HUES6 (cell line): Measurements from ENCODE around the gene GRID1.

Experiments used
- H3K27ac ChIP-seq: 2 replicates; pipeline ENCODE4 v1.7.0; 2013; ENCODE audit warnings: low read depth, mild to moderate bottlenecking, low read length, inconsistent platforms
- H3K27me3 ChIP-seq: 2 replicates; pipeline ENCODE4 v1.6.1; 2013; ENCODE audit warnings: low read length; ENCODE audit not compliant: control insufficient read depth, insufficient read depth
- H3K36me3 ChIP-seq: 2 replicates; pipeline ENCODE4 v1.6.1; 2013; ENCODE audit warnings: low read length; ENCODE audit not compliant: control insufficient read depth, insufficient read depth
- H3K4me1 ChIP-seq: 2 replicates; pipeline ENCODE4 v1.6.1; 2013; ENCODE audit warnings: low read length; ENCODE audit not compliant: control insufficient read depth, insufficient read depth
- H3K4me3 ChIP-seq: 2 replicates; pipeline ENCODE4 v1.5.1; 2013; ENCODE audit warnings: low read depth, low read length
- H3K9ac ChIP-seq: one replicate; pipeline ENCODE4 v1.6.1; 2013; ENCODE audit warnings: mild to moderate bottlenecking, low read length
- H3K9me3 ChIP-seq: 2 replicates; pipeline ENCODE4 v1.6.1; 2013; ENCODE audit warnings: low read depth, low read length; ENCODE audit not compliant: control insufficient read depth, insufficient read depth

GRID1 gene

DNA sequence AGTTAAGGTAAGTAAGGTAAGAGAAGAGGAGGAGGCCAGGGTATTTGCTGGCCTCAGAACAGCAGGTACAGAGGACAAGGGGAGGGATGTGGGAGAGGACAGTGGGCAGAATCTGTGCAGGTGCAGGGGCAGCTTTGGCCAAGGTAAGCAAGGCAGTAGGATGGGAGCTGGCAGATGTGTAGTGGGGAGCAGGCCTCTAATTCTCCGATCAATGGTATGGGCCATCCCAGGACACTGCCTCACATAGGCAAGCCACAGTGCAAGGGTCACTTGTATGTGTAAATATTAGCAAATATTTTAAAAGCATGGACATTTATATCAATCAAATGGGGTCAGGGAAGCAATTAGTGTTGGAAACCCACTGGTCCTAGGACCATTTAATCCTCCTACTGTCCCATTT lies 373.5 kb downstream of the GRID1 start:
- Histone ChIP-seq H3K36me3 (no peaks in the 10 kb centered on the region), H3K4me3 (no peak overlapping the region)

DNA sequence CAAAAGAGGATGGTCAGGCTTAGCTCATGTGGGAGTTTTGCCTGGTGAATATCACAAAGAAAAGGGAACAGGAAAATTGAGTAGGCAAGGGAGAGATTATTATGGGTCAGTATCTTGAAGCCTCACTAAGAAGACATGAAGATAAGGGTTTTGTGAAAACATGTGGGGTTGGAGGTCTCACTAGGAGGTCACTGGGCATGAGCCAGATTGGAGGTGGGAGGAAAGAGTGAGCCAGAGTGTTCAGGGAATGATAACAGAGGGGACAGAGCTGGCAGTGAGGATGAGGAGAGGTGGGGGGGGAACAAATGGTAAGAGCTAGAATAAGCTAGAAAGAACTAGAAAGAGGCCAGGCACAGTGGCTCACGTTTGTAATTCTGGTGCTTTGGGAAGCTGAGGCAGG lies 374.3 kb downstream of the GRID1 start:
- H3K9me3 ChIP-seq = no peaks in the 10 kb centered on the region

More for the DNA sequence above, 373.5 kb downstream of the GRID1 start:
- Histone ChIP-seq H3K9me3 (no peaks in the 10 kb centered on the region), H3K9ac (no peak overlapping the region), H3K27me3 (0 out of 2 replicates have a peak, but pooled peaks cover 2% of the 10 kb centered on the region), H3K27ac (no peak overlapping the region), H3K4me1 (no peaks in the 10 kb centered on the region)

DNA sequence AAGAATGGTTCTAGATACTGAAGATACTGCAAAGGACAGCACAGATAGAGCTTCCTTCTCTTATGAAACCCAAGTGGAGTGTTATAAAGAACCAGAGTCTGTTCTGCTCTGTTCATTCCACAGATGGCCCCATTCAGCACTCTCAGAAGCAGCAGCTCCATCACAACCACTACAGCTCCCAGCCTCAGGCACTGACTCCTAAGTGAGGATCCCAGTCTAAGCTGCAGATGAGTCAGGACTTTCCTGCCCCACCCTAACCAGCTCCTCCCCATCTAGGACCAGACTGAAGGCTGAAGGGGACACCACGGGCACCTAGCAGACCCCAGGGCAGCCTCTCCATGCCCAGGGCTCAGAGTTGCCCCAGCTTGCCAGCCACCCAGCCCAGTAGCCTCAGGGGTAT lies 379.8 kb downstream of the GRID1 start:
- H3K4me3 ChIP-seq = no peak overlapping the region

More for the DNA sequence above, 374.3 kb downstream of the GRID1 start:
- Histone ChIP-seq H3K4me1 (no peaks in the 10 kb centered on the region), H3K27ac (no peak overlapping the region), H3K4me3 (no peak overlapping the region), H3K36me3 (no peaks in the 10 kb centered on the region), H3K9ac (no peak overlapping the region), H3K27me3 (0 out of 2 replicates have a peak, but pooled peaks cover 2% of the 10 kb centered on the region)

GRCh38 chr10:85983051-85983450 lies 383.5 kb downstream of the GRID1 start:
- Histone ChIP-seq H3K4me1 (no peaks in the 10 kb centered on the region), H3K36me3 (no peaks in the 10 kb centered on the region), H3K4me3 (no peak overlapping the region), H3K9me3 (no peaks in the 10 kb centered on the region), H3K27me3 (no peaks in the 10 kb centered on the region), H3K9ac (no peak overlapping the region), H3K27ac (no peak overlapping the region)

More for the DNA sequence above, 379.8 kb downstream of the GRID1 start:
- 0 out of 2 replicates have a peak, but pooled peaks cover 2% of the 10 kb centered on the region for H3K27me3 ChIP-seq
- no peaks in the 10 kb centered on the region for H3K9me3 ChIP-seq
- H3K27ac ChIP-seq = no peak overlapping the region
- no peaks in the 10 kb centered on the region for H3K4me1 ChIP-seq
- H3K36me3 ChIP-seq = no peaks in the 10 kb centered on the region
- no peak overlapping the region for H3K9ac ChIP-seq

DNA sequence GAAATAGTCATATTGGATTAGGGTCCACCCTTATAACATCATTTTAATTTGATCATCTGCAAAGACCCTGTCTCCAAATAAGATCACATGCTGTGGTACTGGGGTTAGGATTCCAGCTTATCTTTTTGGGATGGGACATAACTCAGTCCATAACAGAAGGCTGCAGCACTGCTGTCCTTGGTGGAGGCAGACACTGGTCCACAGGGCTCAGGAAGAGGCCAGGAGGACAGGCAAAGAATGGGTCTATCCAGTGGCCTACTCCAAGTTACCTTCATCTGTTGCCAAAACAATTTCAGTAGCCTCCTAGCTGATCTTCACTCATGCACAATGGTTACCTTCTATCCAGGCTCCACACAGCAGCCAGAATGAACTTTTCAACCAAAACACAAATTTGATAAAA lies 387.0 kb downstream of the GRID1 start:
- H3K27ac ChIP-seq = no peak overlapping the region
- no peaks in the 10 kb centered on the region for H3K36me3 ChIP-seq
- no peaks in the 10 kb centered on the region for H3K4me1 ChIP-seq
- no peaks in the 10 kb centered on the region for H3K9me3 ChIP-seq
- H3K4me3 ChIP-seq = no peak overlapping the region
- H3K27me3 ChIP-seq = no peaks in the 10 kb centered on the region
- no peak overlapping the region for H3K9ac ChIP-seq

GRCh38 chr10:85978566-85979358 lies 387.8 kb downstream of the GRID1 start:
- Histone ChIP-seq H3K36me3 (no peaks in the 10 kb centered on the region), H3K27ac (no peak overlapping the region), H3K4me3 (no peak overlapping the region), H3K9me3 (no peaks in the 10 kb centered on the region), H3K9ac (no peak overlapping the region), H3K4me1 (no peaks in the 10 kb centered on the region), H3K27me3 (no peaks in the 10 kb centered on the region)

DNA sequence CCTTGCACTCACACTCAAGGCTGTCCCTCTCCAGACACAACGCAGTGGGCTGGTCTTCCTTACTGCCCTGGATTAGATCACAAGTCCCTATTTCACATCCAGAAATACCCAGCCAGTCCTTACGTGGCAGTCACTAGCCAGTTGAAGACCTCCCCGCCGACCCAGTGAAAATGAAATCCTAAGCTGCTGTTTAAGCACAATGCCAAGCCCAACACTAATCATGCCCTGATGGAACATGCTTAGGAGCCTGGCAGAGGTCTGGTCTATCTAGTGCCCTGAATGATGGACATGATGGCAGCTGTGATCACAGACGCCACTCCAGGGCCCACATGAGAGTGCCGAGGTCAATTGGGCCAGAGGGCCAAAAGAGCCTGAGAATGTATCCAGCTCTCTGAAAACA lies 389.0 kb downstream of the GRID1 start:
- Histone ChIP-seq H3K4me1 (no peaks in the 10 kb centered on the region), H3K9me3 (no peaks in the 10 kb centered on the region), H3K27me3 (no peaks in the 10 kb centered on the region), H3K4me3 (no peak overlapping the region), H3K27ac (no peak overlapping the region), H3K36me3 (no peaks in the 10 kb centered on the region), H3K9ac (no peak overlapping the region)

DNA sequence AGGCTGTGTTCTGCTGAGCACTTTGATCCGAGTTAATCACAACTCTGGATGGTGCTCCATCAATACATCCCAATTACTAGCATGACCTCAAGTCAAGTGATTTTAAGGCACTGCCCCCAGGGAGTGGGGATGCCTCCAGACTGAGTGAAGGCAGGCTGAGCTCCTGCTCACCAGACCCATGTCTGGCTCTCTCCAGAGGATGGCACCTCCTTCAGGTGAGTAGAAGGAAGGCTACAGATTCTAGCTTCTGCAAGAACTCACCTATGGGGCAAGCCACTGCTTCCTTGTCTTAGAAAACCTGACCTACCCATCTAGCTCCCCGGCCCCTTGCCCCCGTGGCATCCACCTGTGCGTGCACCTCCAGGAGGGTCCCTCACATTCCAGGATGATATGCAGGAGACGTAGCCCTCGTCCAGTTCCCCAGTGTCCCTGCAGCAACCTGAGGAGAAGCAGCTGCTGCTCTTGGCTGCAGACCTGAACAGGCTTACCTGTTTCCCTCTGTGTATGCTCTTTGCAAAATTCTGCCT lies 390.3 kb downstream of the GRID1 start:
- no peak overlapping the region for H3K9ac ChIP-seq
- H3K9me3 ChIP-seq = no peaks in the 10 kb centered on the region
- no peak overlapping the region for H3K4me3 ChIP-seq

DNA sequence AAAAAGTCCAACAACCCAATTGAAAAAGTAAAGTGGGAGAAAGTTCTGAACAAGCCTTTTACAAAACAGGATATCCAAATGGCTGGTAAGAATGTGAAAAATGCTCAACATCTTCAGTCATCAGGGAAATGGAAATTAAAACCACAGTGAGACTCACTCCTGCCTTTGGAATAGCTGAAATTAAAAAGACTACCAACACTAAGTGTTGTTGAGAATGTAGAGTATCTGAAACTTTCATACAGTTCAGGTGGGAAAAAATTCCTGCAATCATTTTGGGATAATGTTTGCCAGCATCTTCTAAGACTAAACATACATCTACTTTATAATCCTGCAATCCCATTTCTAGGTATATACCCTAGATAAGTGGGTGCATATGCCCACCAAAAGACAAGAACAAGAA lies 395.1 kb downstream of the GRID1 start:
- Histone ChIP-seq H3K27ac (no peak overlapping the region), H3K36me3 (no peaks in the 10 kb centered on the region), H3K4me1 (no peaks in the 10 kb centered on the region), H3K9ac (no peak overlapping the region), H3K4me3 (no peak overlapping the region), H3K9me3 (peaks cover 3% of the 10 kb centered on the region; the same call in 1 of the 2 replicates), H3K27me3 (no peaks in the 10 kb centered on the region)

More for the DNA sequence above, 390.3 kb downstream of the GRID1 start:
- Histone ChIP-seq H3K27me3 (no peaks in the 10 kb centered on the region), H3K27ac (no peak overlapping the region), H3K36me3 (no peaks in the 10 kb centered on the region), H3K4me1 (no peaks in the 10 kb centered on the region)

DNA sequence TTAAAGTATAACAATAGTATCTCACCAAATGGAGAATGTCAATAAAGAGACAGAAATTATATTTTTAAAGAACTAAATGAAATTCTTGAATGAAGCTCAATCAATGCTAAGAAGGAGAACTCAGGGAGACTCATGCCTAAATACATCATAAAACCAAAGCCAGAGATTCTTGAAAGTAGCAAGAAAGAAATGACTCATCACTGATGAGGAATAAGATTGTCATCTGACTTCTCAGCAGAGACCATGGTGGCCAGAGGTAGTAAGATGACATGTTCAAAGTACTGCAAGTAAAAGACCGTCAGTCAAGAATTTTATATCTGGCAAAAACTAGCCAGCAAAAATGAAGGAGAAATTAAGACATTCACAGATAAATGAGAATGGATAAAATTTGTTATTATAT lies 399.0 kb downstream of the GRID1 start:
- Histone ChIP-seq H3K9ac (no peak overlapping the region), H3K36me3 (no peaks in the 10 kb centered on the region), H3K9me3 (peaks cover 10% of the 10 kb centered on the region), H3K4me3 (no peak overlapping the region), H3K4me1 (no peaks in the 10 kb centered on the region), H3K27ac (no peak overlapping the region), H3K27me3 (0 out of 2 replicates have a peak, but pooled peaks cover 3% of the 10 kb centered on the region)

DNA sequence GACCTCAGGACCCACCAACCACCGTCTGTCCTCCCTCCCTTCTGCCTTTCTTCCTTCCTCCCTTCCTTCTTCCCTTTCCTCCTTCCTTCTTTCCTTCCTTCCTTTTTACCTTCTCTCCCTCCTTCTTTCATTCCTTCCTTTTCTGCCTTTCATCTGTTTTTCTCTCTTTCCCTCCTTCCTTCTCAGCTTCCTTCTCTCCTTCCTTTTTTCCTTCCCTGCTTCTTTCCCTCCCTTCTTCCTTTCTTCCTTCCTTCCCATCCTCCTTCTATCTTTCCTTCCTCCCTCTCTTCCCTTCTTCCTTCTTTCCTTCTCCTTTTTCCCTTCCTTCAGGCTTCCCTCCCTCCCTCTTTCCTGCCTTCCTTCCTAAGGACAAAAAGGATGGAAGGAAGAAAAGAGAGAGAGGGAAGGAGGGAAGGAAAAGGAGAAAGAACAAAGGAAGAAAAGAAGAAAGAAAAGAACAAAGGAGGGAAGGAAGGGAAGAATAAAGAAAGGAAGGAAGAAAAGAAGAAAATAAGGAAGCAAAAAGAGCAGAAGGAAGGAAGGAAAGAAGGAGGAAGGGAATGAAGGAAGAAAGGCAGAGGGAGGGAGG lies 405.0 kb downstream of the GRID1 start:
- Histone ChIP-seq H3K9me3 (peaks cover 7% of the 10 kb centered on the region), H3K27ac (no peak overlapping the region), H3K36me3 (no peaks in the 10 kb centered on the region), H3K9ac (no peak overlapping the region), H3K27me3 (peaks cover 3% of the 10 kb centered on the region; the same call in 1 of the 2 replicates), H3K4me1 (no peaks in the 10 kb centered on the region), H3K4me3 (no peak overlapping the region)
